ENCODE results near the gene RILPL2. TPM values are rescaled to one million over a fixed set of nuclear protein-coding genes. Genes with fewer than 3 reads are reported as not detected.
A peak's percentile ranks its signal among the peaks of the same experiment; 100 is the strongest.

RILPL2 gene
- total RNA-seq, 1 donor from 2014 or later: 1.4 TPM

DNA sequence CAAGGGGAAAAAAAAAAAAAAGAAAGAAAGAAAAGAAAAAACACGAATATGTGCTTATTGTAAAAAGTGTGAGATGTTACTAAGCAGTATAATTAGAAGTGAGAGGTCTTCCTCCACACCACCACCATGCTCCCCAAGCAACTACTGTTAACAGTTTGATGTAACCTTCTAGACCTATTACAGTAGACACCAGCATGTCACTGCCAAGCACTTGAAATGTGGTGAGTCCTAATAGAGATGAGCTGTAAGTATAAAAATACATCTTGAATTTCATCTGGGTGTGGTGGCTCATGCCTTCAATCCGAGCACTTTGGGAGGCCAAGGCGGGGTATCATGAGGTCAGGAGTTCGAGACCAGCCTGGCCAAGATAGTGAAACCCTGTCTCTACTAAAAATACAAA, 13.4 kb upstream of the RILPL2 start:
- DNase-seq (ENCODE audit: low read depth): no peak
- Histone ChIP-seq H3K9me3 (ENCODE audit: insufficient read depth, low read depth, low read length) (no peaks in the 10 kb centered on the region), H3K9ac (ENCODE audit: low read length) (no peak overlapping the region), H4K20me1 (ENCODE audit: insufficient read depth, low read length) (no peaks in the 10 kb centered on the region), H3K27me3 (ENCODE audit: insufficient read depth, low read length) (no peaks in the 10 kb centered on the region), H3K79me2 (ENCODE audit: insufficient read depth, low read length) (no peaks in the 10 kb centered on the region), H3K27ac (ENCODE audit: low read depth, low read length) (no peak overlapping the region), H3K4me3 (ENCODE audit: insufficient read depth, low read depth, low read length) (no peak overlapping the region), H3K4me1 (ENCODE audit: insufficient read depth, low read length) (no peaks in the 10 kb centered on the region), H2AFZ (ENCODE audit: low read depth, low read length) (no peak overlapping the region), H3K36me3 (ENCODE audit: insufficient read depth, low read length) (no peaks in the 10 kb centered on the region), H3K4me2 (ENCODE audit: low read length) (no peak overlapping the region)
- Mint-ChIP-seq H3K4me3 (ENCODE audit: unreplicated experiment) (no peak overlapping the region), H3K4me1 (ENCODE audit: low read depth, unreplicated experiment) (peaks cover 6% of the 10 kb centered on the region), H3K27me3 (ENCODE audit: low read depth, unreplicated experiment) (no peaks in the 10 kb centered on the region), H3K36me3 (ENCODE audit: low read depth, unreplicated experiment) (no peaks in the 10 kb centered on the region), H3K9me3 (ENCODE audit: unreplicated experiment) (no peaks in the 10 kb centered on the region), H3K27ac (ENCODE audit: unreplicated experiment) (no peak overlapping the region)
- TF ChIP-seq EZH2 (IDR thresholded peaks at IDR 0.05; ENCODE audit: insufficient read depth, low read length) (no peak), CTCF (IDR thresholded peaks at IDR 0.05; ENCODE audit: insufficient read depth, low read depth, low read length) (no peak)
- no peak for FAIRE-seq

DNA sequence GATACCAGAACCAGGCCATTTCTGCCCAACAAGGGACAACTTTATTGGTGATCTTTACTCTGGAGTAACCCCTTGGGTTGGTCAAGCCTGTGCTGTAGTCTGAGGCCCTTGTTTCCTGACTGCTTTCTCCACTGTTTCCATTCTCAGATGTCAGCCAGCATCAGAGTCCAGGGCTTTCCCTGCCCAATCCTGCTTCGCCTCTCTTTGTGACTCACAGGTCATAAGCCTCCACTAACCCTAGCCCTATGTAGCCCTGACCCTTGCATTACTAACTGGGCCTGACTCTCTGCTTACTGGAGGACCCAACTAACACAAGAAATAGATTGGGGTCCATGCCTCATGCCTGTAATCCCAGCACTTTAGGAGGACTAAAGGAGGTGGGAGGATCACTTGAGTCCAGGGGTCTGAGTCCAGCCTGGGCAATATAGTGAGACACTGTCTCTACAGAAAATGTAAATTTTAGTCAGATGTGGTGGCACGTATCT, 12.8 kb upstream of the RILPL2 start:
- no peak overlapping the region for H3K27ac Mint-ChIP-seq (ENCODE audit: unreplicated experiment)
- Histone ChIP-seq H3K9ac (ENCODE audit: low read length) (no peak overlapping the region), H3K4me3 (ENCODE audit: insufficient read depth, low read depth, low read length) (no peak overlapping the region), H3K9me3 (ENCODE audit: insufficient read depth, low read depth, low read length) (no peaks in the 10 kb centered on the region), H4K20me1 (ENCODE audit: insufficient read depth, low read length) (no peaks in the 10 kb centered on the region), H3K79me2 (ENCODE audit: insufficient read depth, low read length) (no peaks in the 10 kb centered on the region), H3K27me3 (ENCODE audit: insufficient read depth, low read length) (no peaks in the 10 kb centered on the region), H3K4me1 (ENCODE audit: insufficient read depth, low read length) (no peaks in the 10 kb centered on the region), H3K36me3 (ENCODE audit: insufficient read depth, low read length) (no peaks in the 10 kb centered on the region), H3K27ac (ENCODE audit: low read depth, low read length) (no peak overlapping the region), H2AFZ (ENCODE audit: low read depth, low read length) (no peak overlapping the region), H3K4me2 (ENCODE audit: low read length) (no peak overlapping the region)
- DNase-seq (ENCODE audit: low read depth) (no peak), FAIRE-seq (no peak)
- H3K27me3 Mint-ChIP-seq (ENCODE audit: low read depth, unreplicated experiment): no peaks in the 10 kb centered on the region
- H3K4me3 Mint-ChIP-seq (ENCODE audit: unreplicated experiment): no peak overlapping the region
- no peaks in the 10 kb centered on the region for H3K36me3 Mint-ChIP-seq (ENCODE audit: low read depth, unreplicated experiment)
- TF ChIP-seq CTCF (IDR thresholded peaks at IDR 0.05; ENCODE audit: insufficient read depth, low read depth, low read length): no peak
- no peak for TF ChIP-seq EZH2 (IDR thresholded peaks at IDR 0.05; ENCODE audit: insufficient read depth, low read length)
- peaks cover 6% of the 10 kb centered on the region for H3K4me1 Mint-ChIP-seq (ENCODE audit: low read depth, unreplicated experiment)
- H3K9me3 Mint-ChIP-seq (ENCODE audit: unreplicated experiment): no peaks in the 10 kb centered on the region

GRCh38 chr12:123446333-123446713, 9.8 kb upstream of the RILPL2 start:
- Histone ChIP-seq H2AFZ (ENCODE audit: low read depth, low read length) (no peak overlapping the region), H4K20me1 (ENCODE audit: insufficient read depth, low read length) (no peaks in the 10 kb centered on the region), H3K36me3 (ENCODE audit: insufficient read depth, low read length) (no peaks in the 10 kb centered on the region), H3K4me2 (ENCODE audit: low read length) (peak overlapping the region; percentile 40), H3K79me2 (ENCODE audit: insufficient read depth, low read length) (no peaks in the 10 kb centered on the region), H3K9ac (ENCODE audit: low read length) (no peak overlapping the region), H3K4me1 (ENCODE audit: insufficient read depth, low read length) (no peaks in the 10 kb centered on the region), H3K27ac (ENCODE audit: low read depth, low read length) (no peak overlapping the region), H3K27me3 (ENCODE audit: insufficient read depth, low read length) (no peaks in the 10 kb centered on the region), H3K9me3 (ENCODE audit: insufficient read depth, low read depth, low read length) (no peaks in the 10 kb centered on the region), H3K4me3 (ENCODE audit: insufficient read depth, low read depth, low read length) (no peak overlapping the region)
- H3K27ac Mint-ChIP-seq (ENCODE audit: unreplicated experiment): no peak overlapping the region
- peaks cover 3% of the 10 kb centered on the region for H3K9me3 Mint-ChIP-seq (ENCODE audit: unreplicated experiment)
- FAIRE-seq (no peak), DNase-seq (ENCODE audit: low read depth) (no peak)
- TF ChIP-seq CTCF (IDR thresholded peaks at IDR 0.05; ENCODE audit: insufficient read depth, low read depth, low read length): no peak
- no peak for TF ChIP-seq EZH2 (IDR thresholded peaks at IDR 0.05; ENCODE audit: insufficient read depth, low read length)
- H3K4me3 Mint-ChIP-seq (ENCODE audit: unreplicated experiment): no peak overlapping the region
- H3K27me3 Mint-ChIP-seq (ENCODE audit: low read depth, unreplicated experiment): peaks cover 7% of the 10 kb centered on the region
- peaks cover 6% of the 10 kb centered on the region for H3K4me1 Mint-ChIP-seq (ENCODE audit: low read depth, unreplicated experiment)
- H3K36me3 Mint-ChIP-seq (ENCODE audit: low read depth, unreplicated experiment): no peaks in the 10 kb centered on the region

Measured in astrocyte (in vitro differentiated cells and primary cell).